HG02610 (cell line): ENCODE measurements around the gene LMNTD2.

Source experiments
- ATAC-seq: cut with Tn5 transposase; IDR thresholded peaks from one replicate; pipeline ENCODE4 v1.9.1; 2021; ENCODE audit warnings: mild to moderate bottlenecking, moderate library complexity; ENCODE audit not compliant: unreplicated experiment

The LMNTD2 gene

GRCh38 chr11:560305-561147 lies at the start of gene LMNTD2, which contains the start of gene RASSF7:
TSS of gene LMNTD2 (minus strand) at chr11:560738. CDS start at chr11:560716, 22 bp downstream.
TSS of gene RASSF7 (plus strand) at chr11:560970. CDS start at chr11:561769, 799 bp downstream.
- peak; percentile 80 for ATAC-seq

GRCh38 chr11:609341-609811 lies 48.8 kb upstream of the LMNTD2 start:
- ATAC-seq, result no peak

GRCh38 chr11:608791-609251 lies 48.3 kb upstream of the LMNTD2 start:
- no peak for ATAC-seq

- no peak for ATAC-seq
These were observed 47.6 kb upstream of the LMNTD2 start for GRCh38 chr11:607971-608659.

- no peak for ATAC-seq
These were observed 46.7 kb upstream of the LMNTD2 start for GRCh38 chr11:607020-607780.

- ATAC-seq, result no peak
These were observed 45.7 kb upstream of the LMNTD2 start for GRCh38 chr11:606245-606644.

- ATAC-seq, result no peak
These were observed 45.0 kb upstream of the LMNTD2 start for GRCh38 chr11:605286-606129.

GRCh38 chr11:603154-603553 lies 42.6 kb upstream of the LMNTD2 start:
- no peak for ATAC-seq

- ATAC-seq, result no peak
These were observed 41.2 kb upstream of the LMNTD2 start for GRCh38 chr11:601573-602245.

GRCh38 chr11:598005-598680 lies 37.6 kb upstream of the LMNTD2 start:
- ATAC-seq, result no peak

GRCh38 chr11:597166-597725 lies 36.7 kb upstream of the LMNTD2 start:
- ATAC-seq, result no peak

GRCh38 chr11:596374-596773 lies 35.8 kb upstream of the LMNTD2 start:
- ATAC-seq, result no peak

- no peak for ATAC-seq
These were observed 34.9 kb upstream of the LMNTD2 start for GRCh38 chr11:595400-595799.

- ATAC-seq, result no peak
These were observed 32.8 kb upstream of the LMNTD2 start for GRCh38 chr11:593347-593746.

GRCh38 chr11:592918-593317 lies 32.4 kb upstream of the LMNTD2 start:
- no peak for ATAC-seq

- no peak for ATAC-seq
These were observed 32.0 kb upstream of the LMNTD2 start for GRCh38 chr11:592501-592900.

GRCh38 chr11:590997-591396 lies 30.5 kb upstream of the LMNTD2 start:
- no peak for ATAC-seq

GRCh38 chr11:589798-590197 lies 29.3 kb upstream of the LMNTD2 start:
- no peak for ATAC-seq

GRCh38 chr11:587978-588380 lies 27.4 kb upstream of the LMNTD2 start:
- no peak for ATAC-seq
